ENCODE data around the gene GREB1. TPM values are rescaled to one million over a fixed set of nuclear protein-coding genes. Genes with fewer than 3 reads are reported as not detected.

GREB1 gene
- total and polyA plus RNA-seq, 2 experiments from 2014 or later, result 12.0 to 35.0 TPM

GRCh38 chr2:11563784-11564666, 30.2 kb downstream of the GREB1 start:
- Histone ChIP-seq H3K79me2 (replicated peaks; ENCODE audit: insufficient read depth) (0 out of 2 replicates have a peak, but pooled peaks cover 7% of the 10 kb centered on the region), H3K4me3 (no peak overlapping the region), H3K36me3 (ENCODE audit: insufficient read depth) (no peaks in the 10 kb centered on the region), H3K4me2 (no peak overlapping the region), H3K9me2 (ENCODE audit: insufficient read depth) (no peaks in the 10 kb centered on the region), H2AFZ (no peak overlapping the region), H3K27ac (ENCODE audit: low read depth) (no peak overlapping the region), H3K4me1 (ENCODE audit: insufficient read depth) (peaks cover 7% of the 10 kb centered on the region; the same call in 1 of the 2 replicates), H4K20me1 (replicated peaks; ENCODE audit: insufficient read depth) (no peaks in the 10 kb centered on the region; the same call in none of the 2 replicates), H3K27me3 (ENCODE audit: insufficient read depth) (no peaks in the 10 kb centered on the region), H3F3A (replicated peaks; ENCODE audit: low read depth) (no peaks in the 10 kb centered on the region)
- no peak for TF ChIP-seq ZNF114 (CRISPR knock-in tag; IDR thresholded peaks at IDR 0.05)
- TF ChIP-seq ZNF462 (CRISPR knock-in tag; IDR thresholded peaks at IDR 0.05), result no peak
- TF ChIP-seq JUNB (IDR thresholded peaks at IDR 0.05; ENCODE audit: unreplicated experiment), result no peak
- TF ChIP-seq STAT1 (IDR thresholded peaks at IDR 0.05; ENCODE audit: unreplicated experiment), result no peak
- TF ChIP-seq ZNF331 (CRISPR knock-in tag; IDR thresholded peaks at IDR 0.05; ENCODE audit: low read depth), result no peak
- TF ChIP-seq, protein P1, sequence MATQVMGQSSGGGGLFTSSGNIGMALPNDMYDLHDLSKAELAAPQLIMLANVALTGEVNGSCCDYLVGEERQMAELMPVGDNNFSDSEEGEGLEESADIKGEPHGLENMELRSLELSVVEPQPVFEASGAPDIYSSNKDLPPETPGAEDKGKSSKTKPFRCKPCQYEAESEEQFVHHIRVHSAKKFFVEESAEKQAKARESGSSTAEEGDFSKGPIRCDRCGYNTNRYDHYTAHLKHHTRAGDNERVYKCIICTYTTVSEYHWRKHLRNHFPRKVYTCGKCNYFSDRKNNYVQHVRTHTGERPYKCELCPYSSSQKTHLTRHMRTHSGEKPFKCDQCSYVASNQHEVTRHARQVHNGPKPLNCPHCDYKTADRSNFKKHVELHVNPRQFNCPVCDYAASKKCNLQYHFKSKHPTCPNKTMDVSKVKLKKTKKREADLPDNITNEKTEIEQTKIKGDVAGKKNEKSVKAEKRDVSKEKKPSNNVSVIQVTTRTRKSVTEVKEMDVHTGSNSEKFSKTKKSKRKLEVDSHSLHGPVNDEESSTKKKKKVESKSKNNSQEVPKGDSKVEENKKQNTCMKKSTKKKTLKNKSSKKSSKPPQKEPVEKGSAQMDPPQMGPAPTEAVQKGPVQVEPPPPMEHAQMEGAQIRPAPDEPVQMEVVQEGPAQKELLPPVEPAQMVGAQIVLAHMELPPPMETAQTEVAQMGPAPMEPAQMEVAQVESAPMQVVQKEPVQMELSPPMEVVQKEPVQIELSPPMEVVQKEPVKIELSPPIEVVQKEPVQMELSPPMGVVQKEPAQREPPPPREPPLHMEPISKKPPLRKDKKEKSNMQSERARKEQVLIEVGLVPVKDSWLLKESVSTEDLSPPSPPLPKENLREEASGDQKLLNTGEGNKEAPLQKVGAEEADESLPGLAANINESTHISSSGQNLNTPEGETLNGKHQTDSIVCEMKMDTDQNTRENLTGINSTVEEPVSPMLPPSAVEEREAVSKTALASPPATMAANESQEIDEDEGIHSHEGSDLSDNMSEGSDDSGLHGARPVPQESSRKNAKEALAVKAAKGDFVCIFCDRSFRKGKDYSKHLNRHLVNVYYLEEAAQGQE (IDR thresholded peaks at IDR 0.05; ENCODE audit: unreplicated experiment), result no peak
- no peak for TF ChIP-seq POLR2AphosphoS5 (IDR thresholded peaks at IDR 0.05; ENCODE audit: low read depth)
- TF ChIP-seq NANOG (IDR thresholded peaks at IDR 0.05; ENCODE audit: borderline replicate concordance), result no peak
- TF ChIP-seq EZH2 (IDR thresholded peaks at IDR 0.05; ENCODE audit: low read depth, unreplicated experiment), result no peak
- no peak for TF ChIP-seq CREB1 (CRISPR knock-in tag; IDR thresholded peaks at IDR 0.05; ENCODE audit: low read depth)
- no peak for TF ChIP-seq EZH2phosphoT487 (IDR thresholded peaks at IDR 0.05; ENCODE audit: unreplicated experiment)
- TF ChIP-seq ETS1 (IDR thresholded peaks at IDR 0.05), result no peak
- TF ChIP-seq, protein P2, sequence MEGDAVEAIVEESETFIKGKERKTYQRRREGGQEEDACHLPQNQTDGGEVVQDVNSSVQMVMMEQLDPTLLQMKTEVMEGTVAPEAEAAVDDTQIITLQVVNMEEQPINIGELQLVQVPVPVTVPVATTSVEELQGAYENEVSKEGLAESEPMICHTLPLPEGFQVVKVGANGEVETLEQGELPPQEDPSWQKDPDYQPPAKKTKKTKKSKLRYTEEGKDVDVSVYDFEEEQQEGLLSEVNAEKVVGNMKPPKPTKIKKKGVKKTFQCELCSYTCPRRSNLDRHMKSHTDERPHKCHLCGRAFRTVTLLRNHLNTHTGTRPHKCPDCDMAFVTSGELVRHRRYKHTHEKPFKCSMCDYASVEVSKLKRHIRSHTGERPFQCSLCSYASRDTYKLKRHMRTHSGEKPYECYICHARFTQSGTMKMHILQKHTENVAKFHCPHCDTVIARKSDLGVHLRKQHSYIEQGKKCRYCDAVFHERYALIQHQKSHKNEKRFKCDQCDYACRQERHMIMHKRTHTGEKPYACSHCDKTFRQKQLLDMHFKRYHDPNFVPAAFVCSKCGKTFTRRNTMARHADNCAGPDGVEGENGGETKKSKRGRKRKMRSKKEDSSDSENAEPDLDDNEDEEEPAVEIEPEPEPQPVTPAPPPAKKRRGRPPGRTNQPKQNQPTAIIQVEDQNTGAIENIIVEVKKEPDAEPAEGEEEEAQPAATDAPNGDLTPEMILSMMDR (conservative IDR thresholded peaks at IDR 0.05; ENCODE audit: low read depth in 2 of 2), result no peak
- Mint-ChIP-seq H3K4me3 (no peak overlapping the region), H3K27me3 (ENCODE audit: insufficient read depth, low read depth, poor library complexity) (peaks cover 5% of the 10 kb centered on the region), H3K9me3 (no peaks in the 10 kb centered on the region), H3K27ac (no peak overlapping the region), H3K4me1 (peaks cover 21% of the 10 kb centered on the region), H3K36me3 (ENCODE audit: low read depth) (peaks cover 12% of the 10 kb centered on the region)
- ATAC-seq (no peak), DNase-seq (ENCODE audit: low spot score) (no peak)
